GM19467 (cell line): ENCODE measurements around the gene DNAI1.
"Not testable (repeated sequence)": the region's sequence is repeated elsewhere in the genome, so short reads cannot be mapped to it uniquely, and the experiment has no call there.

Source experiments
- ATAC-seq: cut with Tn5 transposase; IDR thresholded peaks from one replicate; pipeline ENCODE4 v1.9.1; 2021; ENCODE audit warnings: mild to moderate bottlenecking, moderate library complexity; ENCODE audit not compliant: unreplicated experiment

Gene DNAI1

DNA sequence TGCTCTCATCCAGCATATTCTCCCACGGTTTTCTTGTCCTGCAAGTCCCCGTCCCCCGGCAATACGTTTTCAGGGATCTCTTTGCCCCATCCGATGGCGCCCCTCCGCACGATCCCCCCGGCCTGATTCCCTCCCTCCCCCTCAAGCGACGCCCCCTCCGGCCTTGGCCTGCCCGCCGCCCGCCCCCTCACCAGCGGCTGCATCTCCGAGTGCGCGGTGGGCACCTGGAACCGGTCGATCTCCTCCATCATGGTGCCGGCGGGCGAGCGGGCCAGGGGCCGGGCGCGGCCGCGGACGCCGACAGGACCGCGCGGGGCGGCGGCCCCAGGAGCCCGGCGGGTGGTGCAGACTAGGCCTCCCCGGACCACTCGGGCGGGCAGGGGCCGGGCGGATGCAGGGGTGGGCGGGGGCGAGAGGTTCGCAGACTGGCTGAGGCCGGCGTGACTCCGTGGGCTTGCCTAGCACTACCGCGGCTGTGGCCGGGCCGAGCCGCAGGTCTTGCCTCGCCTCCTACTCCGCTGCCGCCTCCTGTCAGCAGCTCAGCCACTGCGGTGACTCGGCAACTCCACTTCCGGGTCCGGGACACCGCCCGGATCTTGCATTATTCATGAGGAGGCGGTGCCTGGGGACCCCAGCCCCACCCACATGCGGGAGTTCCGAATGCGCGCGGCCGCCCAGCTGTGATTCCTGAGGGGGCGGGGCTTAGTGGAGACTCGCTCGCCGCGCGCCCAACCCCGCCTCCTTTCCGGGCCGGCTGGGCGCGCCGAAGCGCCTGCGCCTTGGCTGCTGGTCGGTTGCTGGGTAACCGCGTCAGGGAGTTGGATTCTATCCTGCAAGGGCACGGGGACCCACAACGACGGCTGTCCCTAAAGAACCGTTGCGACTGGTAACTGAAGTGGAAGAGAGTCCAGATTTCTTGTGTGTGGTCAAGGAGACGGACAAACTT lies at the start of gene DNAI1, which contains the start of gene FAM219A:
DNAI1 (plus strand) TSS at position 793 of the 946 bp plus-strand sequence. CDS start 201 bp downstream, outside the sequence.
FAM219A (minus strand) TSS at position 558 of the 946 bp plus-strand sequence; CDS start at position 251, 307 bp downstream.
- ATAC-seq: peak; percentile 91

DNA sequence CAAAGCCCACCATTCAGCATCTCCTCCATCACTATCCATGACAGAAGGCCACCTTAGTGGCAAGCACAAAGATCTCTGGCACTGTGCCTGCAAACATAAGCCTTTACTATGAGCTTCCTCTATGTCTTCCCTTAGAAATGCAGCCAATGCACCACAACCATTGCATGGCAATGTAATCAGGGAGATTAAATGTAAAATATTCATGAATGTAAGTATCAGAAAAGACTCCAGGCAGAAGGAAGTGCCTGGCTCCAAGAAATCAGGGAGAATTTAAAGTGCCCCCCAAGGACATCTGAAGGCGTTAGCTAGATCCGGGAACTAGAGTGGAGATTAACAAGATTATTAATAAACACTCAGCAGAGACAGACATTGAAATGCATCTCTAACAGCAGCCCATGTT lies 49.5 kb upstream of the DNAI1 start:
- no peak for ATAC-seq

- no peak for ATAC-seq
Measured at GRCh38 chr9:34412336-34412735, 46.3 kb upstream of the DNAI1 start.

- ATAC-seq: no peak
Measured at GRCh38 chr9:34413231-34413852, 45.3 kb upstream of the DNAI1 start.

GRCh38 chr9:34417734-34418133 lies 40.9 kb upstream of the DNAI1 start:
- no peak for ATAC-seq

DNA sequence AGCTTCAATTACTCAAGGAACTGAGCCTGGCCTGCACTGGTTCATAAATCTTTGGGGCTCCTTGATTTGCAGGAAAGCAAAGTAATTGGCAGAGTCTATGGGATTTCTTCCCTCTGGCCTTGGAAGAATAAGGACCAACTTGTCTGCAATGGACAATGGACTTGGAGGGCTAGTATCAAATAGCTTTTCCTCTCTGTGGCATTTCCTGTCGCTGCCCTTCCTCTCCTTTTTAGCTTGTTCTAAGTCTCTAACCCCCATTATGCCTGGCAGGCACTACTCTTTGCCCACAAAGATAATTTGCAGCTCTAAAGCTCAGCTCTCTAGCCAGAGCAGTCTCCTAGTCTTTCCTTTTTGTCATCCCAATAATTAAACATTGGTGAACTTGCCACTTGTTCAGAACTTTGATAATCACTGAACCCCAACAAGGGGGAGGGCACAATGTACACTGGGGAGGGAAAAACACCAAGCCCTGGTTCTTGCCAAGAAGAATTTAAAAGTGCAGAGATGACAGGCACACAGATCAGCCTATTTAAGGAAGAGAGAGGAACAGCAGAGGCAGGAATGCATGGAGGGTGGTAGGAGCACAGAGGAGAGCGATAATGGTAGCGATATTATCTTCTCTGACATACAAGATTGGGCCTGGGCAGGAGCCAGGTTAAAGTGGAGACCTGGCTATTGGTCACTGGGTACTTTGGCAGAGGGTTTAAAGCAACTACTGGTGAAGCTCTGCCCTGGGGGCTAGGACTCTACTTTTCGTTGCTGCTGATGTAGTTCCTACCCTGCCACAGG lies 38.7 kb upstream of the DNAI1 start:
- ATAC-seq: no peak

GRCh38 chr9:34426347-34427074 lies 32.1 kb upstream of the DNAI1 start:
- ATAC-seq: no peak

- no peak for ATAC-seq
Measured at GRCh38 chr9:34428325-34428958, 30.2 kb upstream of the DNAI1 start.

GRCh38 chr9:34430843-34431437 lies 27.7 kb upstream of the DNAI1 start:
- ATAC-seq: no peak

GRCh38 chr9:34431667-34432066 lies 26.9 kb upstream of the DNAI1 start:
- no peak for ATAC-seq

DNA sequence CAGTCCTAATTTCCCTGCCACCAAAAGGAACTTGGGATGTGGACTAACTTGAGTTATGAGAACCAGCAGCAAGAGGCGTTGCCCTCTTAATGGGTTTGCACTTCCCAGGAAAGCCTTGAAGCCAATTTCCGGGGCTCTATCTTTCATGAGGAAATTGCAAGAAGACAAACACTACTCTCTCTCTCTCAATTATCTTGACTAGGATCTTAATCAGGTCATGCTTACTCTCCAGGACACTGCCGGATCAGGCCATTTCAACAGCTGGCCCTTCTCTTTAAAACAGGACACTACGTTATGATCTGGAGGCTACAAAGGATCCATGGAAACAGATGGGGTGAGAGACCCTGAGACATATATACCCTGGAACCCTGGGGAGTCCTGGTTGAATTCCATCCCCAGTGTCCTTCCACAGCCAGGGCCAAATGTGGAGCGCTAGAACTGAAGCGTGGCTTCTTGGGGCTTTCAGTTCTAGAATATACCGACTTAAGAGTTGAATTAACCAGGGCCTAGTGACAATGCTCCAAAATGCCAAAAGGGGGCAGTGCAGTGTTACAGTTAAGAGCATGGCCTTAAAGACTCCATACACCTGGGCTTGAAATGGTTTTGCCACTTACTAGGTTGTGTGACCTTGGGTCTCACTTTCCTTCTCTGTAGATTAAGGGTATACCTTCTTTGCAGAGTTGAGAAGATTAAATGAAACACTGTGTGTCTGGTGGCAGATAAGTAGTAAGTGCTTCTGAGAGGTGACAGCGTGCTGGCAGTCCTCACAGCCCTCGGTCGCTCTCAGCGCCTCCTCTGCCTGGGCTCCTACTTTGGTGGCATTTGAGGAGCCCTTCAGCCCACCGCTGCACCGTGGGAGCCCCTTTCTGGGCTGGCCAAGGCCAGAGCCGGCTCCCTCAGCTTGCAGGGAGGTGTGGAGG lies 21.3 kb upstream of the DNAI1 start:
- ATAC-seq: no peak

GRCh38 chr9:34437926-34438307 lies 20.7 kb upstream of the DNAI1 start:
- ATAC-seq: not testable (repeated sequence)

DNA sequence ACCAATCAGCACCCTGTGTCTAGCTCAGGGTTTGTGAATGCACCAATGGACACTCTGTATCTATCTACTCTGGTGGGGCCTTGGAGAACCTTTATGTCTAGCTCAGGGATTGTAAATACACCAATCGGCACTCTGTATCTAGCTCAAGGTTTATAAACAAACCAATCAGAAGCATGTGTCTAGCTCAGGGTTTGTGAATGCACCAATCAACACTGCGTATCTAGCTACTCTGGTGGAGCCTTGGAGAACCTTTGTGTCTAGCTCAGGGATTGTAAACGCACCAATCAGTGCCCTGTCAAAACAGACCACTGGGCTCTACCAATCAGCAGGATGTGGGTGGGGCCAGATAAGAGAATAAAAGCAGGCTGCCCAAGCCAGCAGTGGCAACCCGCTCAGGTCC lies 20.1 kb upstream of the DNAI1 start:
- ATAC-seq: not testable (repeated sequence)

- ATAC-seq: no peak
Measured at GRCh38 chr9:34440017-34440416, 18.6 kb upstream of the DNAI1 start.

DNA sequence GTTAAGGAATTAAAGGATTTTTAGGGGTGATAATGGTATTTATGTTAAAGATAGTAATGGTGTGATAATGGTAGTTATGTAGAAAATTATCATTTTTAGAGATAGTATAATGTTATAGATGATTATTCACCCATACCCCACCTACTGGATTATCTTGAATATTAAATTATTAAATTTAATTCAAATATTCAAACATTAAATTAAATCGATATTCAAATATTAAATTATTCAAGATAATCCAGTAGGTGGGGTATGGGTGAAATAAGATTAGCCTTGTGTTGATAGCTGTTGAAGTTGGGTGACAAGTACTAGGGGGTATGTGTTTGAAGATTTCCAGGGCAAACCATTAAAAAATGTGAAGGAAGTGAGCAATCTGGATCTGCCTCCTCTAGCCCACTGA lies 15.8 kb upstream of the DNAI1 start:
- ATAC-seq: no peak

DNA sequence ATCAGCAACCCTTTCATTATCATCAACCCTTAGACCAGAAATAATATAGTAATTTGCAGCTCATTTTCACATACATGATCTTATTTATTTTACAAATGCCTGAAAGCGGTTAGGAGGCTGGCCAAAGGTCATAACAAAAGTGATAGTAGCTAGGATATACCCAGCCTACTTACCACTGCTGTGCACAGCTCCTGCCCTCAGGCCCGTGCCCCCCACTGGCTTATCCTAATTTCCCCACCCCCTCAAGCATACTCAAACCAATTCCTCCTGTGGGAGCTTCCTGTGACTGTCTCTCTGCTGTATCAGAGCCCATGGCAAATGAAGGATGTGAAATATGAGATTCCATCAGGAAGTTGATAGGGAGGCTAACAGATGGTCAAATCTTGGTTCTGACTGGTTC lies 15.1 kb upstream of the DNAI1 start:
- no peak for ATAC-seq

- ATAC-seq: no peak
Measured at GRCh38 chr9:34443976-34444375, 14.6 kb upstream of the DNAI1 start.

DNA sequence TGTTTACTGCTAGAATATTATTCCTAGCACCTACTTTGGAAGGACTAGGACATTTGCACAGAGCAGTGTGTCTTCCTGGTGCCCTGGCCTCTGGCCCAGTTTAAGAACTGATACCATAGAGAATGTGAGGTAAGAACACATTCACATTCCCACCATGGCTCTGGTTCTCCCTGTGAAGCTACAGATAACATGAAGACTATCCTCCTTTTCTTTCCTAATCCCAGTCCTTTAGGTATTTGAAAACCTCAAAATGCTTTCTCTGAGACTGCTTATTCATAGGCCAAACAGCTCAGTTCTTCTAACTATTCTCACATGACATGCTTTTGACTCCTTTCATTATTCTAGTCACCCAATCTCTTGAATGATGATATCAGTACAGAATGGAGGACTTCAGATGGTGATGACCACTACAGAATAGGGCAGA lies 12.1 kb upstream of the DNAI1 start:
- ATAC-seq: no peak

DNA sequence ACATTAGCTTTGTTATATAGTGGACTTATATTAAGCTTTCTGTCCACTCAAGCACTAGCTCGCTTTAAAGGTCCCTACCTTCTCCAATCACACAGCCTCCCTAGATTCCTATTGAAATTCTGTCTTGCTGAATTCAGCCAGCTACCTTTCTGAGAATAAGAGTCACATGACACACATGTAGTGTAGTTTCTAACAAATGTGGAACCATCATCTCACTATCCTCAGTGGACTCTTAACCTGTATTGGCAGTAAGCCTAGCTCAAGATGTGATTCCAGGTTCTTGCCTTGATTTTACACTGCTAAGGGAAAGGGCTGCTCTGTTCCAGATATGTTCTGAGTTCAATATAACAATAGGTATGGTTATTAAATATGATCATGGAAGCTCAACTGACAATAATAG lies 11.7 kb upstream of the DNAI1 start:
- no peak for ATAC-seq
